Activated CD4-positive, alpha-beta T cell treated with anti-CD3 and anti-CD28 coated beads for 36 hours (primary cell): Measurements from ENCODE around the gene SECISBP2. TPM values are rescaled to one million over a fixed set of nuclear protein-coding genes. Genes with fewer than 3 reads are reported as not detected.
"Not testable (repeated sequence)": the region's sequence is repeated elsewhere in the genome, so short reads cannot be mapped to it uniquely, and the experiment has no call there.

Source experiments
- ATAC-seq: fragments of 200-7000 bp; cut with Tn5 transposase; one replicate; pipeline ENCODE4 v1.10.0; 2021; ENCODE audit warnings: mild to moderate bottlenecking, moderate library complexity
- CTCF ChIA-PET: fragments of 350-600 bp; sonication (Branson Sonifier 250); formaldehyde crosslinking; loops from one replicate; lab custom pipeline; 2021; ENCODE audit warnings: antibody characterized with exemption; lab: Charles Lee
- POLR2A ChIA-PET: fragments of 350-600 bp; sonication (Branson Sonifier 250); formaldehyde crosslinking; loops from one replicate; lab custom pipeline; 2021; ENCODE audit warnings: antibody characterized with exemption, inconsistent platforms; lab: Charles Lee
- DNase-seq: peaks from one replicate; pipeline ENCODE4 v3.0.0-alpha.2; 2020
- H3K27ac Mint-ChIP-seq: one replicate; pipeline ENCODE4 v1.8.0; 2021; ENCODE audit warnings: mixed read lengths
- H3K27me3 Mint-ChIP-seq: one replicate; pipeline ENCODE4 v1.8.0; 2021; ENCODE audit warnings: mixed read lengths
- H3K36me3 Mint-ChIP-seq: one replicate; pipeline ENCODE4 v1.8.0; 2021; ENCODE audit warnings: low read depth, mixed read lengths
- H3K4me1 Mint-ChIP-seq: one replicate; pipeline ENCODE4 v1.8.0; 2021; ENCODE audit warnings: mixed read lengths
- H3K4me3 Mint-ChIP-seq: one replicate; pipeline ENCODE4 v1.8.0; 2021; ENCODE audit warnings: mild to moderate bottlenecking, moderate library complexity, mixed read lengths
- H3K9me3 Mint-ChIP-seq: one replicate; pipeline ENCODE4 v1.8.0; 2021; ENCODE audit warnings: low read depth, mixed read lengths
- intact Hi-C, 2 experiments: fragments of 100-400 bp; cut with DNase I in 1 of 2; cut with micrococcal nuclease in 1 of 2; formaldehyde crosslinking; loops; one replicate each; pipeline versions ENCODE4 v1.14.2 to v1.15.1; 2022 to 2024; cut with DNase I, micrococcal nuclease
- total RNA-seq, 2 experiments: library from RNA; stranded (reverse); gene quantifications; one replicate each; pipeline ENCODE4 v1.2.3, GENCODE V29; 2021

Gene SECISBP2
- 10 to 100 TPM; 38.6 to 49.9 TPM for total RNA-seq

GRCh38 chr9:89318123-89319014 lies at the start of gene SECISBP2:
Gene SECISBP2, plus strand, starts transcription at chr9:89318500. Its CDS starts 77 bp downstream, at chr9:89318577.
- POLR2A ChIA-PET: interaction anchor here (0.6 to 1.0 kb wide), 2 partner anchors 11 to 160 kb away, joined by 3 to 7 read pairs; no protein-coding TSS in a partner anchor
- Mint-ChIP-seq H3K9me3 (no peaks in the 10 kb centered on the region), H3K4me1 (peaks cover 79% of the 10 kb centered on the region), H3K36me3 (peaks cover 71% of the 10 kb centered on the region), H3K27ac (peak within 1 kb of the TSS; percentile 98), H3K4me3 (peak within 1 kb of the TSS; percentile 82), H3K27me3 (no peaks in the 10 kb centered on the region)
- ATAC-seq (peak; percentile 90), DNase-seq (peak; percentile 97)
- intact Hi-C loops: loop anchor here (1.0 to 10.0 kb wide), 16 partner anchors 8 to 1344 kb away; partner anchors contain the start of genes CDK20 (in 1 of the 2), SEMA4D (in 1 of the 2) and SPIN1 (in 1 of the 2)
- CTCF ChIA-PET: interaction anchor here (0.6 to 1.0 kb wide), 2 partner anchors 8 to 231 kb away, joined by 3 to 7 read pairs; partner anchors contain the start of gene CKS2

- no peak for DNase-seq
- Mint-ChIP-seq H3K9me3 (peaks cover 26% of the 10 kb centered on the region), H3K4me1 (peaks cover 26% of the 10 kb centered on the region), H3K27me3 (peaks cover 4% of the 10 kb centered on the region), H3K27ac (no peak overlapping the region), H3K4me3 (no peak overlapping the region), H3K36me3 (peaks cover 12% of the 10 kb centered on the region)
- no peak for ATAC-seq
- ChIA-PET POLR2A (interaction anchor here (0.7 kb wide), 1 partner anchor 29 kb away, joined by 3 read pairs; no protein-coding TSS in a partner anchor), CTCF (interaction anchor here (0.6 to 1.2 kb wide), 2 partner anchors 73 to 126 kb away, joined by 3 read pairs; no protein-coding TSS in a partner anchor)
- intact Hi-C loops: no loop called here
Observed at GRCh38 chr9:89273528-89274279, 44.6 kb upstream of the SECISBP2 start.

- peak; percentile 91 for ATAC-seq
- no peak overlapping the region for H3K4me3 Mint-ChIP-seq
- ChIA-PET POLR2A (no interaction called here), CTCF (no interaction called here)
- H3K36me3 Mint-ChIP-seq: peaks cover 12% of the 10 kb centered on the region
- H3K27ac Mint-ChIP-seq: no peak overlapping the region
- peaks cover 33% of the 10 kb centered on the region for H3K4me1 Mint-ChIP-seq
- peak; percentile 63 for DNase-seq
- peaks cover 4% of the 10 kb centered on the region for H3K27me3 Mint-ChIP-seq
- peaks cover 26% of the 10 kb centered on the region for H3K9me3 Mint-ChIP-seq
- intact Hi-C loops: loop anchor here (5.0 kb wide), 4 partner anchors 93 to 683 kb away; no protein-coding TSS in a partner anchor
Observed at GRCh38 chr9:89274838-89275237, 43.5 kb upstream of the SECISBP2 start.

GRCh38 chr9:89276040-89276439 lies 42.3 kb upstream of the SECISBP2 start:
- intact Hi-C loops: loop anchor here (5.0 kb wide), 4 partner anchors 94 to 684 kb away; no protein-coding TSS in a partner anchor
- Mint-ChIP-seq H3K4me1 (peaks cover 35% of the 10 kb centered on the region), H3K9me3 (peaks cover 26% of the 10 kb centered on the region), H3K36me3 (peaks cover 12% of the 10 kb centered on the region)
- H3K27me3 Mint-ChIP-seq, H3K27ac Mint-ChIP-seq, ATAC-seq, POLR2A ChIA-PET, DNase-seq, H3K4me3 Mint-ChIP-seq, CTCF ChIA-PET: not testable (repeated sequence)

GRCh38 chr9:89277043-89277442 lies 41.3 kb upstream of the SECISBP2 start:
- ChIA-PET CTCF (interaction anchor here (0.6 to 1.5 kb wide), 3 partner anchors 46 to 617 kb away, joined by 3 read pairs; no protein-coding TSS in a partner anchor), POLR2A (no interaction called here)
- DNase-seq (no peak), ATAC-seq (no peak)
- no peak overlapping the region for H3K4me3 Mint-ChIP-seq
- peaks cover 9% of the 10 kb centered on the region for H3K36me3 Mint-ChIP-seq
- intact Hi-C loops: loop anchor here (1.0 to 5.0 kb wide), 5 partner anchors 95 to 685 kb away; no protein-coding TSS in a partner anchor
- H3K4me1 Mint-ChIP-seq: peaks cover 35% of the 10 kb centered on the region
- peaks cover 2% of the 10 kb centered on the region for H3K27me3 Mint-ChIP-seq
- peaks cover 26% of the 10 kb centered on the region for H3K9me3 Mint-ChIP-seq
- no peak overlapping the region for H3K27ac Mint-ChIP-seq

- intact Hi-C loops: loop anchor here (1.0 to 5.0 kb wide), 5 partner anchors 95 to 685 kb away; no protein-coding TSS in a partner anchor
- peaks cover 25% of the 10 kb centered on the region for H3K9me3 Mint-ChIP-seq
- peaks cover 2% of the 10 kb centered on the region for H3K27me3 Mint-ChIP-seq
- no peak overlapping the region for H3K27ac Mint-ChIP-seq
- H3K4me1 Mint-ChIP-seq: peaks cover 35% of the 10 kb centered on the region
- ChIA-PET POLR2A (no interaction called here), CTCF (interaction anchor here (0.6 to 1.5 kb wide), 3 partner anchors 46 to 617 kb away, joined by 3 read pairs; no protein-coding TSS in a partner anchor)
- peak; percentile 60 for ATAC-seq
- peaks cover 9% of the 10 kb centered on the region for H3K36me3 Mint-ChIP-seq
- peak; percentile 24 for DNase-seq
- H3K4me3 Mint-ChIP-seq: no peak overlapping the region
Observed at GRCh38 chr9:89277454-89277853, 40.8 kb upstream of the SECISBP2 start.

GRCh38 chr9:89278551-89278950 lies 39.7 kb upstream of the SECISBP2 start:
- Mint-ChIP-seq H3K9me3 (peaks cover 16% of the 10 kb centered on the region), H3K4me3 (no peak overlapping the region), H3K27me3 (no peaks in the 10 kb centered on the region), H3K36me3 (peaks cover 7% of the 10 kb centered on the region), H3K27ac (no peak overlapping the region), H3K4me1 (peaks cover 35% of the 10 kb centered on the region)
- CTCF ChIA-PET: interaction anchor here (0.6 to 1.8 kb wide), 17 partner anchors 8 to 1172 kb away, joined by 3 to 10 read pairs (median 4); no protein-coding TSS in a partner anchor
- DNase-seq (no peak), ATAC-seq (no peak)
- intact Hi-C loops: loop anchor here (2.0 to 5.0 kb wide), 5 partner anchors 96 to 688 kb away; no protein-coding TSS in a partner anchor
- POLR2A ChIA-PET: no interaction called here

- ChIA-PET CTCF (interaction anchor here (0.6 to 1.8 kb wide), 16 partner anchors 9 to 1171 kb away, joined by 3 to 10 read pairs (median 4); no protein-coding TSS in a partner anchor), POLR2A (no interaction called here)
- Mint-ChIP-seq H3K4me1 (peaks cover 35% of the 10 kb centered on the region), H3K4me3 (no peak overlapping the region), H3K27me3 (no peaks in the 10 kb centered on the region), H3K9me3 (peaks cover 10% of the 10 kb centered on the region), H3K27ac (no peak overlapping the region), H3K36me3 (peaks cover 4% of the 10 kb centered on the region)
- DNase-seq (peak; percentile 22), ATAC-seq (peak; percentile 28)
- intact Hi-C loops: loop anchor here (2.0 to 5.0 kb wide), 5 partner anchors 97 to 688 kb away; no protein-coding TSS in a partner anchor
Observed at GRCh38 chr9:89278997-89279739, 39.1 kb upstream of the SECISBP2 start.

GRCh38 chr9:89281106-89281505 lies 37.2 kb upstream of the SECISBP2 start:
- DNase-seq (no peak), ATAC-seq (no peak)
- intact Hi-C loops: no loop called here
- CTCF ChIA-PET: interaction anchor here (1.0 kb wide), 1 partner anchor 22 kb away, joined by 3 read pairs; no protein-coding TSS in a partner anchor
- Mint-ChIP-seq H3K9me3 (no peaks in the 10 kb centered on the region), H3K27me3 (no peaks in the 10 kb centered on the region), H3K36me3 (no peaks in the 10 kb centered on the region), H3K4me1 (peaks cover 24% of the 10 kb centered on the region), H3K27ac (no peak overlapping the region), H3K4me3 (no peak overlapping the region)
- POLR2A ChIA-PET: no interaction called here

- peaks cover 12% of the 10 kb centered on the region for H3K4me1 Mint-ChIP-seq
- H3K36me3 Mint-ChIP-seq, CTCF ChIA-PET, ATAC-seq, H3K9me3 Mint-ChIP-seq, H3K27ac Mint-ChIP-seq, H3K4me3 Mint-ChIP-seq, POLR2A ChIA-PET, intact Hi-C loops, H3K27me3 Mint-ChIP-seq: not testable (repeated sequence)
- DNase-seq: peak; percentile 15
Observed at GRCh38 chr9:89282248-89282968, 35.9 kb upstream of the SECISBP2 start.
